T-helper 2 cell treated with Interferon-gamma antibody and Interleukin-4, amounts not matched to agents 5 μg/mL and 100 μg/mL, for 36 hours (primary cell): ENCODE measurements around the gene KLLN.
"Not testable (repeated sequence)": the region's sequence is repeated elsewhere in the genome, so short reads cannot be mapped to it uniquely, and the experiment has no call there.

Experiments
- DNase-seq: peaks from one replicate; pipeline ENCODE4 v3.0.0; 2021; ENCODE audit warnings: low spot score
- H3K27ac Mint-ChIP-seq: one replicate; pipeline ENCODE4 v1.8.0; 2021; ENCODE audit warnings: mild to moderate bottlenecking, mixed read lengths
- H3K27me3 Mint-ChIP-seq: one replicate; pipeline ENCODE4 v1.8.0; 2021; ENCODE audit warnings: low read depth, mixed read lengths
- H3K36me3 Mint-ChIP-seq: one replicate; pipeline ENCODE4 v1.8.0; 2021; ENCODE audit warnings: low read depth, mixed read lengths
- H3K4me1 Mint-ChIP-seq: one replicate; pipeline ENCODE4 v1.8.0; 2021; ENCODE audit warnings: low read depth, mixed read lengths
- H3K4me3 Mint-ChIP-seq: one replicate; pipeline ENCODE4 v1.8.0; 2022; ENCODE audit warnings: mild to moderate bottlenecking, moderate library complexity, mixed read lengths
- H3K9me3 Mint-ChIP-seq: one replicate; pipeline ENCODE4 v1.8.0; 2021; ENCODE audit warnings: mixed read lengths

The KLLN gene

GRCh38 chr10:87863053-87863943 is at the start of gene KLLN, which contains the start of gene PTEN:
Gene KLLN, minus strand, starts transcription at chr10:87863533. Its CDS starts 1,046 bp downstream, at chr10:87862487.
Gene PTEN, plus strand, starts transcription at chr10:87863625. Its CDS starts 845 bp downstream, at chr10:87864470.
- no peaks in the 10 kb centered on the region for H3K9me3 Mint-ChIP-seq
- peak within 1 kb of the TSS; percentile 92 for H3K27ac Mint-ChIP-seq
- peaks cover 32% of the 10 kb centered on the region for H3K36me3 Mint-ChIP-seq
- peak; percentile 87 for DNase-seq
- H3K27me3 Mint-ChIP-seq = peaks cover 3% of the 10 kb centered on the region
- H3K4me1 Mint-ChIP-seq = peaks cover 30% of the 10 kb centered on the region
- H3K4me3 Mint-ChIP-seq = peak within 1 kb of the TSS; percentile 96

- H3K27me3 Mint-ChIP-seq, H3K27ac Mint-ChIP-seq, DNase-seq, H3K4me3 Mint-ChIP-seq: not testable (repeated sequence)
- Mint-ChIP-seq H3K9me3 (peaks cover 25% of the 10 kb centered on the region), H3K4me1 (peaks cover 17% of the 10 kb centered on the region), H3K36me3 (peaks cover 91% of the 10 kb centered on the region)
Observed at GRCh38 chr10:87903396-87903795, 40.1 kb upstream of the KLLN start.

GRCh38 chr10:87897957-87898356 is 34.6 kb upstream of the KLLN start:
- H3K27me3 Mint-ChIP-seq, H3K27ac Mint-ChIP-seq, H3K4me3 Mint-ChIP-seq, DNase-seq: not testable (repeated sequence)
- Mint-ChIP-seq H3K36me3 (peaks cover 83% of the 10 kb centered on the region), H3K9me3 (peaks cover 16% of the 10 kb centered on the region), H3K4me1 (peaks cover 15% of the 10 kb centered on the region)

- H3K4me3 Mint-ChIP-seq = no peak overlapping the region
- peaks cover 72% of the 10 kb centered on the region for H3K36me3 Mint-ChIP-seq
- peaks cover 13% of the 10 kb centered on the region for H3K4me1 Mint-ChIP-seq
- peaks cover 7% of the 10 kb centered on the region for H3K9me3 Mint-ChIP-seq
- H3K27ac Mint-ChIP-seq = no peak overlapping the region
- no peaks in the 10 kb centered on the region for H3K27me3 Mint-ChIP-seq
- no peak for DNase-seq
Observed at GRCh38 chr10:87896216-87896615, 32.9 kb upstream of the KLLN start.

- Mint-ChIP-seq H3K9me3 (no peaks in the 10 kb centered on the region), H3K27me3 (no peaks in the 10 kb centered on the region), H3K4me1 (peaks cover 7% of the 10 kb centered on the region), H3K27ac (no peak overlapping the region), H3K4me3 (no peak overlapping the region), H3K36me3 (peaks cover 67% of the 10 kb centered on the region)
- DNase-seq = no peak
Observed at GRCh38 chr10:87895430-87895829, 32.1 kb upstream of the KLLN start.

- Mint-ChIP-seq H3K27ac (no peak overlapping the region), H3K4me1 (peaks cover 5% of the 10 kb centered on the region), H3K36me3 (peaks cover 49% of the 10 kb centered on the region)
Observed at GRCh38 chr10:87887548-87888289, 24.4 kb upstream of the KLLN start.

GRCh38 chr10:87887146-87887545 is 23.8 kb upstream of the KLLN start:
- Mint-ChIP-seq H3K4me1 (peaks cover 6% of the 10 kb centered on the region), H3K27ac (no peak overlapping the region), H3K36me3 (peaks cover 46% of the 10 kb centered on the region), H3K9me3 (peaks cover 17% of the 10 kb centered on the region), H3K4me3 (no peak overlapping the region), H3K27me3 (no peaks in the 10 kb centered on the region)
- no peak for DNase-seq

More at GRCh38 chr10:87887548-87888289, 24.4 kb upstream of the KLLN start:
- H3K4me3 Mint-ChIP-seq = no peak overlapping the region
- DNase-seq = no peak
- H3K27me3 Mint-ChIP-seq = no peaks in the 10 kb centered on the region
- peaks cover 16% of the 10 kb centered on the region for H3K9me3 Mint-ChIP-seq

- Mint-ChIP-seq H3K27ac (no peak overlapping the region), H3K4me1 (peaks cover 11% of the 10 kb centered on the region), H3K36me3 (peaks cover 51% of the 10 kb centered on the region)
Observed at GRCh38 chr10:87886635-87887034, 23.3 kb upstream of the KLLN start.

GRCh38 chr10:87882555-87883294 is 19.4 kb upstream of the KLLN start:
- H3K9me3 Mint-ChIP-seq = peaks cover 34% of the 10 kb centered on the region
- peaks cover 21% of the 10 kb centered on the region for H3K4me1 Mint-ChIP-seq

More at GRCh38 chr10:87886635-87887034, 23.3 kb upstream of the KLLN start:
- Mint-ChIP-seq H3K4me3 (no peak overlapping the region), H3K9me3 (peaks cover 23% of the 10 kb centered on the region), H3K27me3 (no peaks in the 10 kb centered on the region)
- DNase-seq = no peak

GRCh38 chr10:87881373-87882059 is 18.2 kb upstream of the KLLN start:
- peaks cover 27% of the 10 kb centered on the region for H3K9me3 Mint-ChIP-seq
- H3K36me3 Mint-ChIP-seq = peaks cover 63% of the 10 kb centered on the region
- not testable (repeated sequence) for DNase-seq, H3K4me3 Mint-ChIP-seq, H3K27ac Mint-ChIP-seq, H3K27me3 Mint-ChIP-seq
- peaks cover 21% of the 10 kb centered on the region for H3K4me1 Mint-ChIP-seq

More at GRCh38 chr10:87882555-87883294, 19.4 kb upstream of the KLLN start:
- DNase-seq = no peak
- Mint-ChIP-seq H3K4me3 (no peak overlapping the region), H3K27me3 (no peaks in the 10 kb centered on the region), H3K27ac (no peak overlapping the region), H3K36me3 (peaks cover 71% of the 10 kb centered on the region)

GRCh38 chr10:87880336-87880735 is 17.0 kb upstream of the KLLN start:
- H3K9me3 Mint-ChIP-seq = peaks cover 19% of the 10 kb centered on the region
- H3K4me1 Mint-ChIP-seq = peaks cover 25% of the 10 kb centered on the region
- DNase-seq = no peak
- no peak overlapping the region for H3K4me3 Mint-ChIP-seq
- H3K36me3 Mint-ChIP-seq = peaks cover 55% of the 10 kb centered on the region
- H3K27me3 Mint-ChIP-seq = no peaks in the 10 kb centered on the region
- H3K27ac Mint-ChIP-seq = no peak overlapping the region

GRCh38 chr10:87878664-87879459 is 15.5 kb upstream of the KLLN start:
- Mint-ChIP-seq H3K27ac (no peak overlapping the region), H3K9me3 (peaks cover 19% of the 10 kb centered on the region), H3K4me3 (no peak overlapping the region), H3K36me3 (peaks cover 51% of the 10 kb centered on the region), H3K4me1 (peaks cover 28% of the 10 kb centered on the region), H3K27me3 (no peaks in the 10 kb centered on the region)
- DNase-seq = no peak
